RWPE2 (cell line): Measurements from ENCODE around the gene FAM149A.
A peak's percentile ranks its signal among the peaks of the same experiment; 100 is the strongest.

Experiments used
- ATAC-seq: fragments of 200-7000 bp; cut with Tn5 transposase; 3 replicates; pipeline ENCODE4 v1.9.1; 2021; ENCODE audit warnings: low read depth
- DNase-seq: peaks from one replicate; pipeline ENCODE4 v3.0.0-alpha.2; 2020; ENCODE audit warnings: low spot score
- H3K27ac ChIP-seq: fragments of 450-650 bp; 2 replicates; pipeline ENCODE4 v1.5.1; 2017; ENCODE audit warnings: mild to moderate bottlenecking; ENCODE audit not compliant: poor library complexity, severe bottlenecking
- H3K27me3 ChIP-seq: fragments of 250-450 bp; sonication (Bioruptor Pico); 2 replicates; pipeline ENCODE4 v1.5.1; 2021; ENCODE audit warnings: mild to moderate bottlenecking, moderate library complexity; ENCODE audit not compliant: insufficient read depth, poor library complexity, severe bottlenecking
- H3K36me3 ChIP-seq: fragments of 250-450 bp; sonication (Bioruptor Pico); 2 replicates; pipeline ENCODE4 v1.5.1; 2020; ENCODE audit warnings: low read depth, mild to moderate bottlenecking, moderate library complexity
- H3K4me1 ChIP-seq: fragments of 250-450 bp; sonication (Bioruptor Pico); 2 replicates; pipeline ENCODE4 v1.5.1; 2021; ENCODE audit warnings: mild to moderate bottlenecking, moderate library complexity; ENCODE audit not compliant: insufficient read depth, poor library complexity, severe bottlenecking
- H3K4me3 ChIP-seq: fragments of 250-450 bp; sonication (Bioruptor Pico); 2 replicates; pipeline ENCODE4 v1.5.1; 2021; ENCODE audit warnings: mild to moderate bottlenecking, moderate library complexity; ENCODE audit not compliant: severe bottlenecking
- H3K9me3 ChIP-seq: fragments of 250-450 bp; sonication (Bioruptor Pico); 2 replicates; pipeline ENCODE4 v1.5.1; 2021; ENCODE audit warnings: mild to moderate bottlenecking, moderate library complexity; ENCODE audit not compliant: severe bottlenecking
- TF ChIP-seq, protein P1 (sequence below): fragments of 450-650 bp; IDR thresholded peaks from one replicate; pipeline ENCODE4 v1.5.1; 2017; ENCODE audit warnings: mild to moderate bottlenecking, moderate library complexity; ENCODE audit not compliant: poor library complexity, severe bottlenecking

FAM149A gene

DNA sequence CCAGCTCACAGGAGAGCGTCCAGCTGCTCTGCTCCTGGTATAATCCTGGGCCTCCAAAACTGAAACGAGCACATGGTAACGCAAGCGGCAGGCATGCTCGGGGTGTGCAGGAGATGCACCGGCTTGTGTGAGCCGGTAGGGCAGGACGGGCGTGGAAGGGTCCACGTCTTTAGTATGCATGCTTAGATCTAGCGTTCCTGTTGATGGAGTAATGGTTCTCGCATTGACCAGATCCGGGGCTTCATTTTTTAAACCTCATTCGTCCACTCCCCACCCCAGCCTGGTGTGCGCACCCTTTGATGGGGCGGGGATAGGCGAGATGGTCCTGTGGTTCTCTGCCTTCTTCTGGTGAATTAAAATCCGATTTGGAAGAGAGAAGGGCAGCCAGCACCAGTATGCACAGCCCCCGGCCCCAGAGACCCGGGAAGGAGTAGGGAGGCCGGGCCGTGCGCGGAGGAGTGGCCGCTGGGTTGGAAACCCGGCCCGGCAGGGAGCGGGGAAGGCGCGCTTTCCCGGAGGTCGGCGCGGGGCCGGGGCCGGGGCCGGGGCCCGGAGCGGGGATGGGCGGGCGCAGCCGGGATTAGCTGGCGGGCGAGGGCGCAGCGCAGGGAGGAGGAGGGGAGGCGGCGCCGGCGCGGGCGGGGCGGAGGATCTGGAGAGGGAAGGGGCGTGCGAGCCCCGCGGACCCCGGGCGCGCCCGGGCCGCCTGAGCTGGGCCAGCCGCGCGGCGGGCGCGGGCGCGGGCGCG is 39.9 kb downstream of the FAM149A start:
- ATAC-seq (peak; percentile 65), DNase-seq (no peak)
- Histone ChIP-seq H3K27me3 (no peaks in the 10 kb centered on the region), H3K27ac (no peak overlapping the region), H3K9me3 (no peaks in the 10 kb centered on the region), H3K4me3 (peak overlapping the region; percentile 41), H3K4me1 (no peaks in the 10 kb centered on the region), H3K36me3 (no peaks in the 10 kb centered on the region)
- TF ChIP-seq, protein P1, sequence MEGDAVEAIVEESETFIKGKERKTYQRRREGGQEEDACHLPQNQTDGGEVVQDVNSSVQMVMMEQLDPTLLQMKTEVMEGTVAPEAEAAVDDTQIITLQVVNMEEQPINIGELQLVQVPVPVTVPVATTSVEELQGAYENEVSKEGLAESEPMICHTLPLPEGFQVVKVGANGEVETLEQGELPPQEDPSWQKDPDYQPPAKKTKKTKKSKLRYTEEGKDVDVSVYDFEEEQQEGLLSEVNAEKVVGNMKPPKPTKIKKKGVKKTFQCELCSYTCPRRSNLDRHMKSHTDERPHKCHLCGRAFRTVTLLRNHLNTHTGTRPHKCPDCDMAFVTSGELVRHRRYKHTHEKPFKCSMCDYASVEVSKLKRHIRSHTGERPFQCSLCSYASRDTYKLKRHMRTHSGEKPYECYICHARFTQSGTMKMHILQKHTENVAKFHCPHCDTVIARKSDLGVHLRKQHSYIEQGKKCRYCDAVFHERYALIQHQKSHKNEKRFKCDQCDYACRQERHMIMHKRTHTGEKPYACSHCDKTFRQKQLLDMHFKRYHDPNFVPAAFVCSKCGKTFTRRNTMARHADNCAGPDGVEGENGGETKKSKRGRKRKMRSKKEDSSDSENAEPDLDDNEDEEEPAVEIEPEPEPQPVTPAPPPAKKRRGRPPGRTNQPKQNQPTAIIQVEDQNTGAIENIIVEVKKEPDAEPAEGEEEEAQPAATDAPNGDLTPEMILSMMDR: no peak

DNA sequence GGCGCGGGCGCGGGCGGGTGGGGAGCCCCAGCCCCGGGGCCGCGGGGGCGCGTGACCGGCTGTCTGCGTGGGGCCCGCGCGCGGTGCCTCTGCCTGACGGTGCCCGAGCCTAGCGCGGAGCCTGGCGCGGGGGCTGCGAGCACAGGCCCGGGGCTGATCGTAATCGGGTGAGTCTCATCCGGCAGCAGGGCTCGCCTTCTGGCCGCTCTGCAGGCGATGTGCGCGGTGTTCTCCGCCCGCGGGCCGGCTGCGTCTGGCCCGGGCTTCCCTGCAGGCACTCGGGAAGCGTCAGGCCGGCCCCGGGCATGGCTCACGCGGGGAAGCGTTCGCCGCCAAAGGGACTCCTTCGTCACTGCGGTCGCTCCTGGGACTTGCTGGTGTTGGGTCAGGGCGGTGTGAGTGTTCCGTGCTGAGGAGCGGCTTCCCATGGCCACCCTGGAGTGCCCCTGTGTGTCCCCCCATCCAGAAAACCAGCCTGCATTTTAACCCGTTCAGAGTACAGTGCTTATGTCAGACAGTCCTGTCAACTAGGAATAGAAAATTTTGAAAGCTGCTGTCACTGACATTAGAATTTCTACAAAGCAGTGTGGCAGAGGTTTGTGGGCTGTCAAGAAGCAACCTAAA is 40.6 kb downstream of the FAM149A start:
- Histone ChIP-seq H3K36me3 (no peaks in the 10 kb centered on the region), H3K27ac (no peak overlapping the region), H3K9me3 (no peaks in the 10 kb centered on the region), H3K27me3 (no peaks in the 10 kb centered on the region), H3K4me1 (no peaks in the 10 kb centered on the region), H3K4me3 (peak overlapping the region; percentile 41)
- DNase-seq (no peak), ATAC-seq (peak; percentile 72)
- TF ChIP-seq, protein P1: no peak

DNA sequence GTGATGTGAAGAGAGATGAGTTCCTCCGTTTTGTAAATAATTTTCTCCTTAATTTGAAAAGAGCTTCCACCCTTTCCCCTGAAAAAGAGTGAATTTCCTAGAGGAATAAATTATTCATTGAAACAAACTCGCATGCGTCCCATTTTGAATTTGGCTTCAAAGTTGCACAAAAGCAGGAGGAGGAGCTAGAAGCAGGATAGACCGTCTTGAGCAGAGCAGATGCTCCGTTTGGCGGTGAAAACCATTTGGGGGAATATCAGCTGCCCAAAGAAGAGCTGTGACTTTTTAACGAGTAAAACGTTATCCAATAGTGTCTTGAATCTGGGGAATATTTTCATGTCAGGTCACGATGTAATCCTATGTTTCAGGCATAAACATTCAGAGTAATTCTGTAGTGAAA is 42.0 kb downstream of the FAM149A start:
- no peaks in the 10 kb centered on the region for H3K9me3 ChIP-seq
- H3K4me3 ChIP-seq: no peak overlapping the region
- DNase-seq (no peak), ATAC-seq (no peak)
- no peak overlapping the region for H3K27ac ChIP-seq
- H3K27me3 ChIP-seq: no peaks in the 10 kb centered on the region
- no peaks in the 10 kb centered on the region for H3K4me1 ChIP-seq
- TF ChIP-seq, protein P1: no peak
- no peaks in the 10 kb centered on the region for H3K36me3 ChIP-seq

DNA sequence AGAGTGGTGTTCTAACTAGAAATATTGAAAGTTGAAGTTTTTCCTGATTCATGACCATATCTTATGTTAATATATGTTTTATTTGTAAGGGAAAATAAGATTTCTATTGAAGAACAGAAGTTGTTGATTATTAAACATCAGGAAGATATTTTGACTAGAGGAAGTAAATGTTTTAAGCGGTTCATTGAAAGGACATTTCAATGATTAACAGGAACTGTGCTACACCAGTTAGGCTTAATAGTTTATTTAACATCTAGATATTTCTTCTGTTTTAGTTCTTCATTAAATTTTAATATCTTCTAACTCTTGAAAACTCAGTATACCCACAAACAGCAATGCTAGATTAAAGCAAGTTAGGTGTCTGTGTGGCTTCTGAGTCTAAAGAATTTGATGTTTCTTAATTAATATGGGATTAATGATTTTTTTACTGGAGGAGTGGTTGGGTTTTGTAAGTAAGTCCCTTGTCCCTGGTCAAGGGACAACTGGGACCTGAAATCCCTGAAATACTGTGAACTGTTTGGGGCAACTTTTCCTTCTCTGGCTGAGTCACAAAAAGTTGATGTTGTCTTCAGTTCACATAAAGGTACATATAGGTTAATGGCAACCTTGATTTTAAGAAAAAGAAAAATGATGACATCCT is 44.0 kb downstream of the FAM149A start:
- no peaks in the 10 kb centered on the region for H3K27me3 ChIP-seq
- TF ChIP-seq, protein P1: no peak
- no peak for ATAC-seq

More for the DNA sequence above, 44.0 kb downstream of the FAM149A start:
- DNase-seq: no peak
- Histone ChIP-seq H3K4me3 (no peak overlapping the region), H3K9me3 (no peaks in the 10 kb centered on the region), H3K27ac (no peak overlapping the region), H3K36me3 (no peaks in the 10 kb centered on the region), H3K4me1 (no peaks in the 10 kb centered on the region)
